ENCODE results near the gene WNT8B.
A peak's percentile ranks its signal among the peaks of the same experiment; 100 is the strongest.

WNT8B gene

GRCh38 chr10:100462709-100463108 is at the start of gene WNT8B:
Gene WNT8B (plus strand): TSS chr10:100463009. CDS start chr10:100463169, 160 bp downstream.
- no peak for DNase-seq

- no peak for DNase-seq
Measured at GRCh38 chr10:100413173-100413572, 49.6 kb upstream of the WNT8B start.

DNA sequence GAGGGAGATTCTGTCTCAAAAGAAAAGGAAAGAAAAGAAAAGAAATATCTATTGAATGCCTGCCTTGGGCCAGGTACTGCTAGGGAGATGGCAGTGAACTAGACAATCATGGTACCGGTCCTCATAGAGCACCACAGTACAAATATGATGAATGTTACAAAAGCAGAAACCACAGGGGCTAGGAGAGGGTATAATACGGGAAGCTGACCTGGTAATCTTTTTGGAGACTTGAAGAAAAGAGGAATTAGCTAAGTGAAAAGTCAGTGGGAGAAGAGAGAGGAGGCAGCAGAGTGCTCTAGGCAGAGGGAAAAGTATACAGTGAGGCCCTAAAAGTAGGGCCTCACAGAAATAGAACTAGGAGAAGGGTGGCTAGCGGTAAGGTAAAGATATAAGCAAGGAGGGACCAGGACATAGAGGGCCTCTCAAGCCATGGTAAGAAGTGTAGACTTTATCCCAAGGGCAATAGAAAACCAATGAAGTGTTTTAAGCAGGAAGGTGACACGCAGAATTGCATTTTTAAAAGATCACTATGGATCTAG is 42.8 kb upstream of the WNT8B start:
- no peak for DNase-seq

GRCh38 chr10:100427374-100427773 is 35.4 kb upstream of the WNT8B start:
- DNase-seq: no peak

DNA sequence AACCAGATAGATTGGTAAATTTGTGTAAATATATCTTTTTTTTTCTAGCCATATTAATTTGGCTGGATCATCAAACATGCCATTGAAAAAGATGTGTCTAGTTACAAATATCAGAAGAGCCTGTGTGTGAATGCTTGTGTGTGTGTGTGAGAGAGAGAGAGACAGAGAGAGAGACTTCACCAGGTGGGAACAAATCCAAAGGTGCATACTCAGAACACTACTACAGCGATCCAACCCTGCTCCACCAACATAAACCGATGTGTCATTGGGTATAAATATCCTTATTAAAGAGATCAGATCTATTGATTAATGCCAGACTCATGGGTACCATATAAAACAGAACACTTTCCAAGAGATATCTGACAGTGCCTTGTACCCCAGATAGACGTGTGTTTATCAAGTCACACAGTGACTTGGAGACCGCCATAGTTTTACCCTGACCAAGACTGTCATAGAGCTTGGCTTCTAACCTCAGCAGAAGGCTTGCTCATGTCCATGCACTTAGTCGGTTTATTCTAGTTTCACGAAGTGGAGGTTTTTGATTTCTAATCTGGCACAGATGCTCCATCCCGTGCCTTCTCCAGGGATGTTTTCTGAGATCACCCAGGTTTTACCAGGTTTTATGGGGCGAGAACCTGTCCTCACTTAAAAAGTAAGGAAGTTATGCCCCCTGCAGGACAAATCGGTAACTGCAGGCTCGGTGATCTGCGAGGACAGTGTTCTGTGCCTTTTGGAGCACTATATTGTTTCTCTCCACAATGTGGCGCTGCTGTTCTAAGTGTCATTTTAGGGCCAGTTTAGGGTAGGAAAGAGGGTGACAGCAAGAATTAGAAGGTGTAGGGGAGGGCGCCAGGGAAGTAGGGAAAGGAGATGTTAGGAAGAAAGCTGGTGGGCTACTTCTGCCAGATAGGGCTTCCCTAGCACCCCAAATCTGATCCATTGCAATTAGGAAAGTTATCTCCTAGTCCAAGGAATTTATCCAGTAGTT is 29.3 kb upstream of the WNT8B start:
- DNase-seq: peak; percentile 100

DNA sequence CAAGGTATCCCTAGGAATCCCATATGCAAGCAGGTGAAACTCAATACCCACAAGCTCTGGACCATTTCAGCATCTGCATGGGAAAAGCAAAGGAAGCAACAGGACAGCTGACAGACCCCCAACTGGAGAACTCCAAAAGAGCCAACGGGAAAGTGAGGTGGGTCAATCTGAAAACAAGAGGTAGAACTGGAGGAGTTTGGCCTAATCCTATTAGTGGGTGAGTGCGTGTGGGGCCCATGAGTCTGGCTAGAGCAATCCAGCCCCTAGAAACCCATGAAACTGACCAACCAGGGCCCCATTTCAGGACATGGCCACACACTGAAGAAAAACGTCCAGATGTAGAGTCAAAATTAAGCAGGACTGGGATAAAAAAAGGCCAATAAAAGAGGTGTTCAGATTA is 26.6 kb upstream of the WNT8B start:
- DNase-seq: no peak

DNA sequence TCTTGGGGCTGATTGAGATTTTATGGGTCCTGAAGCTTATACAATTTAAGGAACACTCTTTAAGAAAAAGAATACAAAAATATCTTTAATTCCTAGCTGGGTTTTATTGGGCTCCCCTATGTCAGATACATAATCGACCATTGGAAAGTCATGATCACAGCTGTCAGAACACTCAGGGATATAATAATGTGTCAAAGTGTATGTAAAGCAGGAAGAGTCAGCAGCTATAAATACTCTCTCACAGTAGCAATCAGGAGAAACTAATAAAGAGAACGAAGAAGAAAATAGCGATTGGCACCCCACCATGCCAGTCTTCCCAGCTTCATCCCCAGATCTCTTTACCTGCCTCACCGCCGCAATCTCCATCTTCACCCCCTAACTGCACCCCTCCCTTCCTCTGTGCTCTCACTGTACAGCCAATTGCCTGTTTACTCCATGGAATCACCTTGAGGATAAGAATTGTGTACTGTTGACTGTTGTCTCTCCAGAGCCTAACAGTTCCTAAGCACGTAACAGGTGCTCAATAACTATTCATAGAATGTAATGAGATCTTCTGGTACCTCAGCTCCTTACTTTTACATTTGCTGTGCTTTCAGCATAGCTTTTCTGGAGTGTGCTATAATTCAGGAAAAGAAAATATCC is 24.0 kb upstream of the WNT8B start:
- DNase-seq: no peak

- no peak for DNase-seq
Measured at GRCh38 chr10:100442548-100442947, 20.3 kb upstream of the WNT8B start.

GRCh38 chr10:100446130-100446761 is 16.6 kb upstream of the WNT8B start:
- no peak for DNase-seq

DNA sequence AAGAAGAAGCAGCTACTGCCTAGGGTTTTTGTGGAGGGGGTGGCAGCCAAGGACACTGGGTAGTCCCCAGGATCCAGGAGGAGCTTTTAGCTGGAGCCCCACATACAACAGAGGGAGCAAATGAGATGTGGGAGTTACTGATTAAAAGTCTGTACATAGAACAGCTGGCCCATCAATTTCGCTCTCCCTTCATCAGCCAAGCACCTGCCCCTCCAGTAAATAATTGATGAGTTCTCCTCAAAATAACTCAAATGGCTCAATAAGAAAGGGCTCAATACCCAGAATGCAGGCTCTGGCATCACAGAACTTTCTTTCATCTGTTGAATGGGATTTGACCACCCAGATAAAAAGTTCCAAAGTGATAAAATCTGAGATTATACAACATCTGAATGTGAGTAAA is 15.1 kb upstream of the WNT8B start:
- DNase-seq: no peak

GRCh38 chr10:100448951-100449350 is 13.9 kb upstream of the WNT8B start:
- DNase-seq: no peak

DNA sequence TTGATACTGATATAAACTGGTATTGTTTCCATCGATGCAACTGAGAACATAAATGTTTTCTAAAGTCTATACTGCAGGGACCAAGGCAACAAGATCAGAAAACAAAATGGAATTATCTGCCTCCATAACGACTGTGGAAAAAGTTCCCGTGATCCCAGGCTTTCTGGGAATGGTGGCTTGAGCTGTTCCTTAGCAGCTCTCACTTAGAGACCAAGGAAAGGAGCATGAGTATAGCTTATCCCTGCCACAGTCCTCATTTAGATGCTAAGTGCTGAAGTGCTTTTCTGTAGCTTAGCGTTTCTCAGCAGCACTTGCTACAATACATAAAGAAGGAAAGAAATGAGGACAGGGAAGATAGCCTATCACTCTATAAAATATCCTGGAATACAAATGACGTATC is 5.5 kb downstream of the WNT8B start:
- no peak for DNase-seq

- no peak for DNase-seq
Measured at GRCh38 chr10:100468978-100469377, 6.2 kb downstream of the WNT8B start.

DNA sequence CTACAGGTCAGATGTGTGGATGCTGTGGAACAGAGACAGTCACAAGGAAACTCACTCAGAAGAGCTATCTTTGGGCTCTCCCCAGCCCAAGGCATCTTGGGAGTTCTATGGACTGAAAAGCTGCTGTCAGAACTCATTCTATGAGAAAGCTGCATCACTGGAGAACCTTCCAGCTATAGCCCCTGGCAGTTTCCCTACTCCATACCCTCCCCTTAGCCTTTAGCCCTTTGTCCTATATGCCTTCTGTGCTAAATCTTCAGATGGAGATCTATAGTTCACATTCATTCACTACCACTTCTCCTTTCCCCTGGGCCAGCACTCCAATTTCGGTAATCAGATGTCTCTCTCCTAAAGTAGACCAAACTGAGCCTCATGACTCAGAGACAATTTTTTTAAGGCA is 6.9 kb downstream of the WNT8B start:
- DNase-seq: no peak

DNA sequence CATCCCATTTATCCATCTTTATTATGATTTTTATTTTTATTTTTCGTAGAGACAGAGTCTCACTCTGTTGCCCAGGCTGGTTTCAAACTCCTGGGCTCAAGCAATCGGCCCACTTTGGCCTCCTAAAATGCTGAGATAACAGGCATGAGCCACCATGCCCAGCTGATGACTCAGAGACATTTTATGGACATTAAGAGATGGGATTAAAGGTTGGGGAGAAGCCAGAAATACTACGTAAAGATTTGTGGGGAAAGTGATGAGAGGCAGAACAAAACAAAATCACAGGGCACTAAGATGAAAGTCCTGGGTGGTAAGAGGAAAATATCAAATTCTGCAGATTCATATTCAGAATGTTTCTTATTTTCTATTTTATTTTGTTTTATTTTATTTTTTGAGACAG is 7.6 kb downstream of the WNT8B start:
- DNase-seq: no peak

GRCh38 chr10:100477970-100478369 is 15.2 kb downstream of the WNT8B start:
- no peak for DNase-seq

- no peak for DNase-seq
Measured at GRCh38 chr10:100479037-100479436, 16.2 kb downstream of the WNT8B start.

DNA sequence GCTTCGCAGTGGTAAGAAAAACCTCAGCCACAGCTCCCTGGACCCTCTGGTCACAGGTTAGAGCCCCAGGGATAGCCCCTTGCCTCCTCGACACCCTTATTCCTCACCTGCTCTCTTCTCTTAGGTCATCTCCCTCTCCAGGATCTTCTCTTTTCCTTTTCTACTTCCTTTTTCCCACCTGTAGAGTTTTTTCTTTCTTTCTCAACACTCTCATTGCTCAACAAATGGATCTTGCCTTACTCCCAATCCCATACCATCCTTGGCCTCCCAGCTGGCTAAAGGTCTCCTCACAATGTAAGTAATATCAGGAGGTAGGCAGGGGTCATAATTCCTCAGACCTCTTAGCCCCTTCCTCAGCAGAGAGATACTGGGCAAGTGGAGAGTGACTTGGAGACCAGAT is 17.2 kb downstream of the WNT8B start:
- DNase-seq: no peak

DNA sequence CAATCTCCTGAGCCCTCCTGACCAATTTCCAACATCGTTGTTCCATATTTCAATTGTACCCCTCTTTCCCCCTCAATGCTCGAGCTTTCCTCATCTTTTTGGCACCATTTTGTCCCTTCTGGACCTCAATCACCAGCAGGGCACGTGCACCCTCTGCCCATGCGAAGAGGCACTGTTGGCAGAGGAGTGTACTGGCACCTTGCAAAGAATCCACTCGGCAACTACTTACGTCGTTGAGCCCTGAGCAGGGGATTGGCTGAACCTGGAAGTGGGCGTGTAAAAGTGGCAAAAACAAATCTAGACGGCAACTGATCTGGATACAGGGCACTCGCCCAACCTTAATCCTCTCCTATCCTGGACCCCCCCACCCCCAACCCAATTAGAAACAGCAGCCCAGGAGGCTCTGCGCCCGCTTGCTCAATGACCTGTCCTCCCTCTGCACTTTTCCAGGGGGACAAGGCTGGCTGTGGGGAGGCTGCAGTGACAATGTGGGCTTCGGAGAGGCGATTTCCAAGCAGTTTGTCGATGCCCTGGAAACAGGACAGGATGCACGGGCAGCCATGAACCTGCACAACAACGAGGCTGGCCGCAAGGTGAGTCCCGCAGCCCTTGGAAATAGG is 18.8 kb downstream of the WNT8B start:
- DNase-seq: peak; percentile 95

- DNase-seq: peak; percentile 78
Measured at GRCh38 chr10:100482181-100482833, 19.5 kb downstream of the WNT8B start.

DNA sequence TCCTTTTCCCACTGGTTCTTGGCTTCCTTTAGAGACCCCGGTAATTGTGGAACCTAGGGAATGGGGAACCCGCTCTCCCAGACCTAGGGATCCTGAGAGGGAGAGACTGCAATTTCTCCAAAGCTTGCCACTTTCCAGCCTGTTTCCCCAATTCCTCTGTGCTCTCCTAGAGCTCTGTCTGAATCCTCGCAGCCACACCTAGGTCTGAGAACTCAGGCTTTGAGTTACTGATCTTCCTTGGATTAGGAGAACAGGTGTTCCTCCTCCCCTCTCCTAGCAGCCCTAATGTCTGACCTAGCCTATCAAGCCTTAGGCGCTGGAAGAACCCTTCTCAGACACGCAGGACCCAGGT is 20.0 kb downstream of the WNT8B start:
- no peak for DNase-seq

GRCh38 chr10:100483876-100484666 is 21.3 kb downstream of the WNT8B start:
- no peak for DNase-seq
